Activated T-cell treated with anti-CD3 and anti-CD28 coated beads, Interleukin-2, amount 50 U/mL, for 4 hours (primary cell): ENCODE measurements around the gene LRRC63. TPM values are rescaled to one million over a fixed set of nuclear protein-coding genes. Genes with fewer than 3 reads are reported as not detected.
"Not testable (repeated sequence)": the region's sequence is repeated elsewhere in the genome, so short reads cannot be mapped to it uniquely, and the experiment has no call there.

Experiments
- ATAC-seq, 2 donors: fragments of 200-7000 bp; cut with Tn5 transposase; one replicate each; pipeline ENCODE4 v1.10.0; 2021
- DNase-seq: peaks from one replicate; pipeline ENCODE4 v3.0.0-alpha.2; 2020
- H3K27me3 Mint-ChIP-seq: one replicate; pipeline ENCODE4 v1.8.0; 2021; ENCODE audit warnings: low read depth, mixed read lengths
- H3K36me3 Mint-ChIP-seq: one replicate; pipeline ENCODE4 v1.8.0; 2022; ENCODE audit warnings: mixed read lengths; ENCODE audit not compliant: insufficient read depth
- H3K4me1 Mint-ChIP-seq: one replicate; pipeline ENCODE4 v1.8.0; 2021; ENCODE audit warnings: low read depth, mixed read lengths
- H3K4me3 Mint-ChIP-seq: one replicate; pipeline ENCODE4 v1.8.0; 2021; ENCODE audit warnings: mild to moderate bottlenecking, moderate library complexity, mixed read lengths
- H3K9me3 Mint-ChIP-seq: one replicate; pipeline ENCODE4 v1.8.0; 2021; ENCODE audit warnings: mixed read lengths
- total RNA-seq, 3 donors: library from RNA; stranded (reverse); gene quantifications; one replicate each; pipeline ENCODE4 v1.2.1, GENCODE V29; 2021

LRRC63 gene
- total RNA-seq, 3 donors from 2014 or later, result 0.16 TPM; not detected in 2

DNA sequence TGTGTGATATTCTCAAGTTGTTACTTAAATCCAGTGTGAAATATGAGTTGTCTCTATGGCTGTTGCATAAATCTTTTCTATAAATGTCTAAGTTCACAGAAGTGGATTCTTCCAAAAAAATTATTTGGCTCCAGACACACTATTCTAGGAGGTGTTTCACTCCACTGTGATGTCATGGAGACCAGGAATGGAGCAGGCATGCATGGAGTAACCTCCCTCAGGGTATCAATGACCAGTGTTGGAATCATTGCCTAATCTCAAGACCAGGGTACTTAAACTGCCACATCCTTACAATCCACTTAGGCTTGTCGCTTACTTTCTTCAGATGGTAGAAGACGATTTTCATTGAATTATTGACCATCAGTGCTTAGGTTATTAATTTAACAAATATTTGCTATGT is 55.4 kb downstream of the LRRC63 start:
- H3K4me3 Mint-ChIP-seq, result no peak overlapping the region
- no peak for DNase-seq
- no peaks in the 10 kb centered on the region for H3K36me3 Mint-ChIP-seq
- no peaks in the 10 kb centered on the region for H3K4me1 Mint-ChIP-seq
- ATAC-seq, result no peak
- peaks cover 5% of the 10 kb centered on the region for H3K27me3 Mint-ChIP-seq
- no peaks in the 10 kb centered on the region for H3K9me3 Mint-ChIP-seq

DNA sequence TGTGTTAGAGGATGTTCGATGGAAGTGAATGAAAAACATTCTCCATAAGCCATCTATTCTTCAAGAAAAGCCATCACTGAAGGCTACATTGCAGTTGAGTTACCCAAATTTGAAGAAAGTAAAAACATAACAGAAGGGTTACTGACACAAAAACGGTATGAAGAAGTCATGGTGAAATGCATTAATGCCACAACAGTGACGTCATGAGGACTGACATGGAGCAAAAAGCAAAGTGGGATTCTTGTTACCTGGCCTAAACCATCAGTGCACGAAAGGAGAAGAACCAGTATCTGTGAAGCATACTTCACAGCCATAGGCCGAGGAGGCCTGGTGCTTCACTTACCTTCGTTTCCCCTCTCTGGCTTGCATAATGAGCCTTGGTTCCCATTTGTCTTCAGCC is 58.7 kb downstream of the LRRC63 start:
- H3K9me3 Mint-ChIP-seq, result no peaks in the 10 kb centered on the region
- no peaks in the 10 kb centered on the region for H3K4me1 Mint-ChIP-seq
- H3K27me3 Mint-ChIP-seq, result no peaks in the 10 kb centered on the region
- no peaks in the 10 kb centered on the region for H3K36me3 Mint-ChIP-seq
- no peak overlapping the region for H3K4me3 Mint-ChIP-seq
- ATAC-seq (no peak), DNase-seq (no peak)

DNA sequence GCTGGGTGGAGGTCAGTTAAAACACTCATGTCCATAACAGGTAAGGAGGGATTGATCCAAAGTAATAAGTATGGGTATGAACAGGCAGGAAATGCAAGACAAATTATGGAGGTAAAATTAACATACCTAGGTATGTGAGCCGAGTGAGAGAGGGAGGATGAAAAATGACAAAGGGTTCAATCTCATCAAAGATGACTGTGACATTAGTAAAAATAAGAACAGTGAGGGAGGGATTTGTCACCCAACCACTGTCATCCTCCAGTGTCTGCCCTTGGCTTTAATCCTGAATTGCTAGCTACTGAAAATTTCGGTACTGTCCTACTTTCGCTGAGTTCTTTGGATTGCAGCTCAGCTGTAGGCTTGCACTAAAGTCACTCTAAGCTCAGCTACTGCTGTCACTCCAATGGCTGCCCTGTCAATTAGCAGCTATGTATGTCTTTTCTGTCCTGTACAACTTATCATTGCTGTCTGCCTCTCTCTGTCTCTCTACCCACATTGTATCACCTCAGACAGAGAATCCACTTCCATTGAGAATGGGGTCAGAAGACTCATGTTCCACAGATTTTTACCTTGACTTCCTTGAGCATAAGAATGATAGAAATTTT is 62.5 kb downstream of the LRRC63 start:
- Mint-ChIP-seq H3K4me1 (no peaks in the 10 kb centered on the region), H3K4me3 (no peak overlapping the region), H3K9me3 (no peaks in the 10 kb centered on the region), H3K36me3 (no peaks in the 10 kb centered on the region), H3K27me3 (no peaks in the 10 kb centered on the region)
- DNase-seq, result no peak
- ATAC-seq, result no peak

DNA sequence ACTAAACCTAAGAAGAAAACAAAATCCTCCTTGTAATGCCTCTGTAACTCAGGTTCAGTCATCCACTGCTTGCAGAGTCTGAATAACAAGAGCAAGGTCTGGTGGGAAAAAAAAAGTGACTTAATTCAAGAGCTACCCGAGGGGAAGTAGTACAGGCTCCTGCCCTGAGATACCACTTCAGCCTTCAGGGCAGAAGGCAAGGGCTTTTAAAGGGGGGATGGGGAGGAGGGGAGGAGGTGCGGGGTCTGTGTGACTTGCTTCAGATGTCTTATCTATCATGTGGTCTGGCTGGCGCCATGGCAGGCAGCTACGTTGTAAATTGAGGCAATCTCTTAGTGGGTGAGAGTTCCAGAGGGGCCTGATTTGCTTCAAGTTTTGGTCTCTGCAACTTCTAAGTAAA is 66.7 kb downstream of the LRRC63 start:
- no peak for ATAC-seq
- DNase-seq, result no peak

DNA sequence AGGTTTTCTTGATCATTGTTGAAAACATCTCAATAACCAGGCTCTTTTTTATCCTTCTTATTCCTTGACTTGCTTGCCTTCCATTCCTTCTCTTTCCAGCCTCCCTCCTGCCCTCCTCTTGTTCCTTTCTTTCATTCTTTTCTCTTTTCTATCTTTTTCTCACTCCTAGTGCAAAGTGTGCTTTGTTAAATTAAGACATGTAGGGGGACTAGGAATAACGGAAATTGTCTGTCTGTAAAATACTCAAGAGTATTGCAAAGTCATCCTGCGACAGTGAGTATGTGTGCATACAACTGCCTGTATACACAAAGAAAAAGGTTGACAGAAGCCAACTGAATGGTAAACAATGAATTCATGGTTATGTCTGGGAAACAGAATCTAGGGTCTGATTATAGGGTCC is 70.1 kb downstream of the LRRC63 start:
- H3K9me3 Mint-ChIP-seq, result no peaks in the 10 kb centered on the region
- H3K36me3 Mint-ChIP-seq, result no peaks in the 10 kb centered on the region
- DNase-seq (no peak), ATAC-seq (no peak)
- H3K27me3 Mint-ChIP-seq, result no peaks in the 10 kb centered on the region
- H3K4me3 Mint-ChIP-seq, result no peak overlapping the region
- no peaks in the 10 kb centered on the region for H3K4me1 Mint-ChIP-seq

More for the DNA sequence above, 66.7 kb downstream of the LRRC63 start:
- Mint-ChIP-seq H3K27me3 (no peaks in the 10 kb centered on the region), H3K4me1 (no peaks in the 10 kb centered on the region), H3K36me3 (no peaks in the 10 kb centered on the region), H3K9me3 (no peaks in the 10 kb centered on the region), H3K4me3 (no peak overlapping the region)

DNA sequence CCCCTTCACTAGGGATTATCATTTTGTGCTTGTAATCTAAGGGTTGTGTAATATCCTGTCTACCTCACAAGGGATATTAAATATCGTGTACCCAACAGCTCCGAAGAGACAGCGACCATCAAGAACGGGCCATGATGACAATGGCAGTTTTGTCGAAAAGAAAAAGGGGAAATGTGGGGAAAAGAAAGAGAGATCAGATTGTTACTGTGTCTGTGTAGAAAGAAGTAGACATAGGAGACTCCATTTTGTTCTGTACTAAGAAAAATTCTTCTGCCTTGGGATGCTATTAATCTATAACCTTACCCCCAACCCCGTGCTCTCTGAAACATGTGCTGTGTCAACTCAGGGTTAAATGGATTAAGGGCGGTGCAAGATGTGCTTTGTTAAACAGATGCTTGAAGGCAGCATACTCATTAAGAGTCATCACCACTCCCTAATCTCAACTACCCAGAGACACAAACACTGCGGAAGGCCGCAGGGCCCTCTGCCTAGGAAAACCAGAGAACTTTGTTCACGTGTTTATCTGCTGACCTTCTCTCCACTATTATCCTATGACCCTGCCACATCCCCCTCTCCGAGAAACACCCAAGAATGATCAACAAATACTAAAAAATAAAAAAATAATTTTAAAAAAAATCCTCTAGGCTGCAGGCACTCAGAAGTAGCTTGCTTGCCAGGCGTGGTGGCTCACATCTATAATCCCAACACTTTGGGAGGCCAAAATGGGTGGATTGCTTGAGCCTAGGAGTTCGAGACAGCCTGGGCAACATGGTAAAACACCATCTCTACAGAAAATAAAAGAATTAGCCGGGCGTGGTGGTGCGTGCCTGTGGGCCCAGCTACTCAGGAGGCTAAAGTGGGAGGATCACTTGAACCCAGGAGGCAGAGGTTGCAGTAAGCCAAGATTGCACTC is 72.4 kb downstream of the LRRC63 start:
- H3K36me3 Mint-ChIP-seq, H3K4me1 Mint-ChIP-seq, H3K4me3 Mint-ChIP-seq, H3K27me3 Mint-ChIP-seq, DNase-seq, H3K9me3 Mint-ChIP-seq, ATAC-seq: not testable (repeated sequence)

DNA sequence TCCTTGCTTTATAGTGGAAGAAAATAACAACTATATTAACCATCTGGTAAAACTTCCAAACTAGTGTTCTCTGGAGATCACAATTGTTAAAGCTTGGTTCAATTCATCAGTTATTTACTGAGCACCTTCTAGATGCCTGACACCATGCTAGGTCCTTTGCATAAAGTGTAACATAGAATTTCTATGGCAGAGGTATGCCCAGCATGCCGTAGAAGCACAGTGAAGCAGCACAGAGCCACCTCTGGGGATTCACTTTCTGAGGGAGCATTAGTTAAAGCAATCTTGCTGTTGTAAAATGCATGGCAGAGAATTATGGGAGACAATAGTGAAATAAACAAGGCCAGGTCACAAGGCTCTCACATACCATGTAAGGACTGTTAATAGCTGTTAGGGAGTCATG is 75.2 kb downstream of the LRRC63 start:
- Mint-ChIP-seq H3K4me3 (no peak overlapping the region), H3K27me3 (no peaks in the 10 kb centered on the region), H3K4me1 (no peaks in the 10 kb centered on the region), H3K9me3 (no peaks in the 10 kb centered on the region), H3K36me3 (no peaks in the 10 kb centered on the region)
- ATAC-seq, result no peak
- no peak for DNase-seq

DNA sequence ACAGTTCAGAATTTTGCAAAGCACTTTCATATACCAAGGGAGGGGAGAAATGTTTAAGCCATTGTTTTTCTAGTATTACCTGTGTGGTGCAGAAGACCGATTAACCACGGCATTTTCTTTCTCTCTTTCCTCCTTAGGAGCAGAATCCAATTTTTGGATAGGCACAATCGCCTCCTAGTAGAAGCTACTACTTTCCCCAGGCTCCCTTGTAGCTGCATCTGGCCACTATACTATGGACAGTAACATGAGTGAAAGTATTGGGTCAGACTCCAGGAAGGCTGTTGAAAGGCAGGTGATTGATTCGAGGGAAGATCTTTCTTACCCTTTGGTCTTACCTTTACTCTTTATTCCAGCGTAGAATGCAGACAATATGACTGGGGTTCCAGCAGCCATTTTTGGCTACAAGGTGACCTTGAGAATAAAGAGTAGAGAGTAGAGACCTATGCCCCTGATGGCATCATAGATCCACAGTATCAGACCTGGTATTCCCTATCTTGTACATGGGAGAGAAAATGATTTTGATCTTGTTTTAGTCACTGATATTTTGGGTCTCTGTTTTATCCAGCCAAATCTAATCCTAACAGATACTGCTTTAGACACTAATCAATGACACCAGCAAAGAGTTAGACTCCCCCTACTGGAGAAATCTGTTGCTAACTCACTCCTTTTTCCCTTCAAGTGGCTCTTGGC is 77.0 kb downstream of the LRRC63 start:
- peak; percentile 83 to 84 for ATAC-seq
- no peaks in the 10 kb centered on the region for H3K36me3 Mint-ChIP-seq
- DNase-seq, result no peak

DNA sequence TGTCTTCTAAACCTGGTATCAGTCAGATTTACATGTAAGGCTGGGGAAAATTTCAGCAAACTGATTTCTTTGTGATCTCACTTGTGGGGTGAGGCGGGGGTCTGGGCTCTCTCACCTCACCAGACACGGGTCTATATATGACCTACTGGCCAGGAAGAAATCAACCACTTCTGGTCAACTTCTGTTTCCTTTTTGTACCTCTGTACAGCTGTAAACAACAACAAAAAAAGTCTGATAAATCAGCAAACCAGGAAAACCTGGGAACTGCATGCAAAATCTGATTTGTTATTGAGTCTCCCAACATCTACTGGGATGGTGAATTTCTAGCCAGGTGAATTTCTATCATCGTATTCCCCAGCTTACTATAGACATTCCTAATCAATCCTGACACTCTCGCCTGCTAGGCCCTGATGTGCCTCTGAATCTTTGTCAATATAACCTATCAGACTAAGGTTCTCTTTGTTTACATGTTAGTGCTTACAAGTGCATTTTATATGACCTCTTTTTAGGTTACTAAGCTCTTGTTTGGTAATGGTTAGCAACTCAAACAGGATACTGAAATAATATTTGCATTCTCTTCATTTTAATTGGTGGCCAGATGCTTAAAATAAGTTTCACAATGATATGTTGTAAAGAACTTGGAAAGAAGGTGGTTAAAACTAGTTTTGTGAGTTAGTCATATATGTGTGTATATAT is 77.7 kb downstream of the LRRC63 start:
- Mint-ChIP-seq H3K9me3 (no peaks in the 10 kb centered on the region), H3K36me3 (no peaks in the 10 kb centered on the region), H3K4me1 (peaks cover 8% of the 10 kb centered on the region), H3K4me3 (no peak overlapping the region), H3K27me3 (no peaks in the 10 kb centered on the region)
- no peak for DNase-seq
- ATAC-seq, result no peak

More for the DNA sequence above, 77.0 kb downstream of the LRRC63 start:
- H3K4me1 Mint-ChIP-seq, result peaks cover 4% of the 10 kb centered on the region
- H3K4me3 Mint-ChIP-seq, result no peak overlapping the region
- H3K9me3 Mint-ChIP-seq, result no peaks in the 10 kb centered on the region
- no peaks in the 10 kb centered on the region for H3K27me3 Mint-ChIP-seq

DNA sequence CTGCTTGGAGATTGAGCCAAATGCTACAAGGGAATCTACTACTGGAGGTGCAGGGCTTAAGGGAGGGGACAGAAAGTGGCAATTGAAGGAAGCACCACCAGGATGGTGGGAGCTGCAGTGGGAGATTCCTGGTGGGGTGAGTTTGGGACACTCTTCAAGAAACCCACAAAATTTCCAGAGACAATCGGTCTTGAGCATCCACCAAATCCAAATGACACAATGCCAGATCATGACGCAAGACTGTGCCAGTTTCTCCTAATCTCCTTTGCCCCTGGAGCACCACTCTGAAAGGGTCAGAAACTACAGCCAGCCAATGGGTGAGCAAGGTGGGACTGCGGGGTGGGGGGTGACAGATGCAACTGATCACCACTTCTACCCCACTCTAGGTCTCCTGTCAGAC is 78.7 kb downstream of the LRRC63 start:
- no peaks in the 10 kb centered on the region for H3K9me3 Mint-ChIP-seq
- H3K4me1 Mint-ChIP-seq, result peaks cover 15% of the 10 kb centered on the region
- no peaks in the 10 kb centered on the region for H3K36me3 Mint-ChIP-seq
- no peak overlapping the region for H3K4me3 Mint-ChIP-seq
- ATAC-seq (no peak), DNase-seq (no peak)
- H3K27me3 Mint-ChIP-seq, result no peaks in the 10 kb centered on the region

DNA sequence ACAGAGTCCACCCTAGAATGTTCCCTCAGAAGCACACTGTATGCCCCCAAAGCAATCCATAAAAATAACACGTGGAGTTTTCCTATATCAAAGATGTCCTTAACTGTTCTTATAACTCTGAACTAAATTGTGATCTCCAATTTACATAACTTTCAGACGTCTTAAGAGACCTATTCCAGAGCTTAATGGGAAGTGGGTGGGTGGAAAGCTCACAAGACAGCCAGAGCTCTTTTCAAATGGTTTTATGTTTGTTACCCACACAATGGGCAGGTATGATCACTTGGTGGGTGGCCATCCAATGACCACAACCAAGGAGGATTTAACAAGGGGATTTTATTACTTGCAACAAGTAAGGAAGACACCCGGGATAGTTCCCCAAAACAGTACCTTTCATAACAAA is 81.7 kb downstream of the LRRC63 start:
- H3K4me1 Mint-ChIP-seq, result peaks cover 41% of the 10 kb centered on the region
- H3K9me3 Mint-ChIP-seq, result no peaks in the 10 kb centered on the region
- H3K4me3 Mint-ChIP-seq, result no peak overlapping the region
- ATAC-seq, result no peak
- no peak for DNase-seq
- no peaks in the 10 kb centered on the region for H3K27me3 Mint-ChIP-seq
- H3K36me3 Mint-ChIP-seq, result no peaks in the 10 kb centered on the region

DNA sequence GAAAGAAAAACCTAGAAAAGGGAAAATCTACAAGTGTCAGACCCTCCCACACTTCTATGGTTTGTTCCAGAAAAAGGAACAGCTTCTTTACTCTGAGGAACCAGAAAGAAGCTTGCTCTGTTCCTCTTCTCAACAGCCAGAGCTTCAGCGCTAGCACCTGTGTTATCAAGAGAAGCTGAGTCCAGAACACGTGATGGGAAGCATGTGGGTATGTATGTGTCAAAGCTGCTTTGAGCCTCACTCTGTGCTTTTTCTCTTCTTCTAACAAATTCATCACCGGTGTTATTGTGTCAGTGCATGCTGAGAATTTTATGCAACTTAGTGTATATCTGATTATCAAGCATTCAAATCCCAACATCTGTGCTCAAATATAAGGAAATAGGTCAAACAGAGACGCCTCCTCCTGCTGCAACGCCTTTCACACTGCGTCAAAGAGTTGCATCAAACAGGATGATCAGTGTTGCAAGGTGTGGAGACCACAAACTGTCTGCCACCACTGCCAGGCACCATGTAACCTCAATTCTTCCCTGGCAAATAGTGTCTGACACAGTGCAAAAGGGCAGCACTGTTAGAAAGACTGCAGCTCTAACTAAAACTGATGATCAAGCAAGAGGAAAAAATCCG is 83.9 kb downstream of the LRRC63 start:
- ATAC-seq (peak; percentile 81 to 87), DNase-seq (peak; percentile 28)
- H3K9me3 Mint-ChIP-seq, result peaks cover 4% of the 10 kb centered on the region
- peak overlapping the region; percentile 69 for H3K4me3 Mint-ChIP-seq
- peaks cover 47% of the 10 kb centered on the region for H3K4me1 Mint-ChIP-seq
- H3K27me3 Mint-ChIP-seq, result no peaks in the 10 kb centered on the region
- no peaks in the 10 kb centered on the region for H3K36me3 Mint-ChIP-seq

DNA sequence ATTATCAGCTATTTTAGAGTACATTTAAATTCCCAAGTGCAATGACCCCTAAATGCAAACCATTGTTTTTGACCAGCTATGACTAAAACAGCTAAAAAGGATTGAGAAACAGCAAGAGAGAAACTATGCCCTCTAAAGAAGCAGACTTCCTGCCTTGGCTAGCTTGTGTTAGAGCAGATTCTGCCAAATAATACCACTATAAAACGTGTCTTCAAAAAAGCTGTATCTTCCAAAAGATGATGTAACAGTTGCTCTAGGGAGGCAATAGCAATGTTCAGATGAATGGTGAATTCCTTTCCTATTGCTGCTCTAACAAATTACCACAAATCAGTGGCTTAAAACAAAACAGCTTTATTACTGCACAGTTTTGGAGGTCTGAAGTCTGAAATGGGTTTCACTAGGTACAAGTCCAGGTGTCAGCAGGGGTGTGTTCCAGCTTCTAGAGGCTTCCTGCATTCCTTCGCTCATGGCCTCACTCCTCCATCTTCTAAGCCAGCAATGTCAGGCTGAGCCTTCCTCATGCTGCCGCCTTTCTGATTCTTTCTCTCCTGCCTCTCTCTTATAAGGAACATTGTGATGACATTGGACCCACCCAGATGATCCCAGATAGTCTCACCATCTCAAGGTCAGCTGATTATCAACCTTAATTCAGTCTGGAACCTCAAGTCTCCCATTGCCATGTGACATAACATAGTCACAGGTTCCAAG is 84.5 kb downstream of the LRRC63 start:
- ATAC-seq, result peak; percentile 40 to 60
- Mint-ChIP-seq H3K4me1 (peaks cover 47% of the 10 kb centered on the region), H3K4me3 (peak overlapping the region; percentile 69), H3K9me3 (peaks cover 4% of the 10 kb centered on the region), H3K36me3 (no peaks in the 10 kb centered on the region), H3K27me3 (no peaks in the 10 kb centered on the region)
- no peak for DNase-seq
